SU-DHL-6 (cell line): ENCODE data around the gene ZNF446.
"Not testable (repeated sequence)": the region's sequence is repeated elsewhere in the genome, so short reads cannot be mapped to it uniquely, and the experiment has no call there.

Experiments
- H2AFZ ChIP-seq: fragments of 200-600 bp; sonication (generic); 2 replicates; pipeline ENCODE4 v1.6.1; 2014; ENCODE audit warnings: low read depth, mild to moderate bottlenecking, moderate library complexity, mixed read lengths, antibody characterized with exemption, low read length; ENCODE audit not compliant: severe bottlenecking
- H3F3A ChIP-seq: fragments of 200-600 bp; shearing (Covaris generic); 2 replicates; pipeline ENCODE4 v1.6.0; 2016; ENCODE audit warnings: antibody characterized with exemption, mild to moderate bottlenecking; ENCODE audit not compliant: insufficient read depth
- H3K27ac ChIP-seq: fragments of 200-600 bp; sonication (generic); 2 replicates; pipeline ENCODE4 v1.5.1; 2016; ENCODE audit warnings: low read depth, mild to moderate bottlenecking, low read length, moderate library complexity, mixed read lengths
- H3K27me3 ChIP-seq: fragments of 200-600 bp; sonication (generic), shearing (Covaris generic); 2 replicates; pipeline ENCODE4 v1.6.0; 2014; ENCODE audit warnings: mild to moderate bottlenecking, low read length
- H3K36me3 ChIP-seq: fragments of 200-600 bp; sonication (generic); 2 replicates; pipeline ENCODE4 v1.6.1; 2014; ENCODE audit warnings: mild to moderate bottlenecking, low read length, mixed read lengths
- H3K4me2 ChIP-seq: fragments of 300-600, 200-600 bp; shearing (Covaris generic), sonication (generic); 2 replicates; pipeline ENCODE4 v1.6.0; 2014; ENCODE audit warnings: low read length, low read depth, mild to moderate bottlenecking; ENCODE audit not compliant: poor library complexity, severe bottlenecking
- H3K4me3 ChIP-seq: fragments of 200-600 bp; sonication (generic); 2 replicates; pipeline ENCODE4 v1.5.1; 2014; ENCODE audit warnings: antibody characterized with exemption, low read length, mild to moderate bottlenecking, mixed read lengths; ENCODE audit not compliant: insufficient read depth, poor library complexity, severe bottlenecking
- H3K79me2 ChIP-seq: fragments of 200-600 bp; sonication (generic); 2 replicates; pipeline ENCODE4 v1.6.1; 2014; ENCODE audit warnings: mild to moderate bottlenecking, low read length, moderate library complexity; ENCODE audit not compliant: insufficient read depth
- H3K9ac ChIP-seq: fragments of 200-600 bp; sonication (generic); 2 replicates; pipeline ENCODE4 v1.7.0; 2014; ENCODE audit warnings: mild to moderate bottlenecking, low read length
- H3K9me2 ChIP-seq: fragments of 200-600 bp; sonication (generic); replicated peaks from 2 replicates; pipeline ENCODE4 v1.6.1; 2014; ENCODE audit warnings: low read length; ENCODE audit not compliant: insufficient read depth
- H3K9me3 ChIP-seq: fragments of 200-600 bp; sonication (generic); 2 replicates; pipeline ENCODE4 v1.6.1; 2014; ENCODE audit warnings: low read length, mixed read lengths; ENCODE audit not compliant: insufficient read depth
- H4K20me1 ChIP-seq: fragments of 200-600 bp; sonication (generic); 2 replicates; pipeline ENCODE4 v1.6.1; 2014; ENCODE audit warnings: low read depth, mild to moderate bottlenecking, antibody characterized with exemption, low read length, moderate library complexity, mixed read lengths
- CTCF ChIP-seq: fragments of 200-600 bp; sonication (generic); IDR thresholded peaks from one replicate; pipeline ENCODE4 v1.5.1; 2017; ENCODE audit warnings: antibody characterized with exemption, mild to moderate bottlenecking, low read length, moderate library complexity; ENCODE audit not compliant: insufficient read depth, poor library complexity, severe bottlenecking
- EZH2phosphoT487 ChIP-seq: fragments of 200-600 bp; sonication (generic), shearing (Covaris generic); conservative IDR thresholded peaks from 2 replicates; pipeline ENCODE4 v1.6.1; 2018; ENCODE audit warnings: mild to moderate bottlenecking, antibody characterized with exemption, low read length, moderate library complexity, mixed read lengths

Gene ZNF446

GRCh38 chr19:58469241-58470013, 6.7 kb upstream of the ZNF446 start:
- Histone ChIP-seq H3K36me3 (no peaks in the 10 kb centered on the region), H3K9me3 (no peaks in the 10 kb centered on the region), H3K4me2 (no peak overlapping the region), H3K27me3 (no peaks in the 10 kb centered on the region), H2AFZ (no peak overlapping the region), H3K4me3 (no peak overlapping the region), H3K79me2 (peaks cover 7% of the 10 kb centered on the region), H3K9me2 (no peaks in the 10 kb centered on the region), H3F3A (peaks cover under 1% of the 10 kb centered on the region; the same call in 1 of the 2 replicates), H4K20me1 (no peaks in the 10 kb centered on the region), H3K27ac (no peak overlapping the region), H3K9ac (no peak overlapping the region)
- no peak for TF ChIP-seq EZH2phosphoT487
- TF ChIP-seq CTCF = no peak

GRCh38 chr19:58470837-58471543, 5.2 kb upstream of the ZNF446 start:
- H3K27ac ChIP-seq, H3F3A ChIP-seq, H4K20me1 ChIP-seq, H3K79me2 ChIP-seq, H3K27me3 ChIP-seq, H3K4me2 ChIP-seq, H3K9ac ChIP-seq, H2AFZ ChIP-seq, H3K4me3 ChIP-seq, H3K9me2 ChIP-seq, H3K9me3 ChIP-seq, H3K36me3 ChIP-seq: not testable (repeated sequence)

- TF ChIP-seq CTCF (no peak), EZH2phosphoT487 (no peak)
- no peaks in the 10 kb centered on the region for H3K9me2 ChIP-seq
- no peaks in the 10 kb centered on the region for H4K20me1 ChIP-seq
- peaks cover 7% of the 10 kb centered on the region for H3K79me2 ChIP-seq
- H3K4me3 ChIP-seq = no peak overlapping the region
- no peaks in the 10 kb centered on the region for H3K9me3 ChIP-seq
- no peaks in the 10 kb centered on the region for H3K27me3 ChIP-seq
- no peaks in the 10 kb centered on the region for H3K36me3 ChIP-seq
- no peak overlapping the region for H3K27ac ChIP-seq
- H3K4me2 ChIP-seq = no peak overlapping the region
- no peak overlapping the region for H2AFZ ChIP-seq
- H3K9ac ChIP-seq = no peak overlapping the region
- H3F3A ChIP-seq = peaks cover 10% of the 10 kb centered on the region
Measured at GRCh38 chr19:58471736-58472135, 4.4 kb upstream of the ZNF446 start.

- Histone ChIP-seq H3K9me2 (no peaks in the 10 kb centered on the region), H3K27ac (no peak overlapping the region), H3K36me3 (no peaks in the 10 kb centered on the region), H3K27me3 (no peaks in the 10 kb centered on the region), H3F3A (peaks cover 10% of the 10 kb centered on the region), H2AFZ (no peak overlapping the region), H3K79me2 (no peaks in the 10 kb centered on the region), H3K9ac (no peak overlapping the region), H4K20me1 (no peaks in the 10 kb centered on the region), H3K4me3 (no peak overlapping the region), H3K9me3 (no peaks in the 10 kb centered on the region), H3K4me2 (no peak overlapping the region)
- TF ChIP-seq EZH2phosphoT487 (no peak), CTCF (no peak)
Measured at GRCh38 chr19:58473775-58474174, 2.4 kb upstream of the ZNF446 start.
